C4-2B (cell line): ENCODE data around the gene MRAP2.

Source experiments
- CTCF ChIP-seq: fragments of 450-650 bp; conservative IDR thresholded peaks from 2 replicates; pipeline ENCODE4 v1.5.1; 2017; ENCODE audit warnings: mild to moderate bottlenecking
- ZFX ChIP-seq: fragments of 450-650 bp; IDR thresholded peaks from 2 replicates; pipeline ENCODE4 v1.6.1; 2017

GRCh38 chr6:84135291-84135690, 101.7 kb downstream of the MRAP2 start:
- TF ChIP-seq CTCF (no peak), ZFX (no peak)
